GM23338 (cell line): ENCODE measurements around the gene BBLN. TPM values are rescaled to one million over a fixed set of nuclear protein-coding genes. Genes with fewer than 3 reads are reported as not detected.

Source experiments
- ATAC-seq: fragments of 200-7000 bp; cut with Tn5 transposase; 3 replicates; pipeline ENCODE4 v1.9.1; 2020
- DNase-seq: peaks from one replicate; pipeline ENCODE4 v3.0.0-alpha.2; 2015; ENCODE audit warnings: low spot score
- H2AFZ ChIP-seq: fragments of 200-600 bp; sonication (generic); 2 replicates; pipeline ENCODE4 v1.8.0; 2016; ENCODE audit warnings: antibody characterized with exemption, mild to moderate bottlenecking, moderate library complexity
- H3F3A ChIP-seq: fragments of 200-600 bp; sonication (generic); replicated peaks from 2 replicates; pipeline ENCODE4 v1.8.0; 2017; ENCODE audit warnings: antibody characterized with exemption, mixed run types, low read depth
- H3K27ac ChIP-seq: fragments of 200-600 bp; sonication (generic); 2 replicates; pipeline ENCODE4 v1.6.1; 2016; ENCODE audit warnings: low read depth
- H3K27me3 ChIP-seq: fragments of 200-600 bp; sonication (generic); 2 replicates; pipeline ENCODE4 v1.8.0; 2016; ENCODE audit warnings: mild to moderate bottlenecking, mixed run types, moderate library complexity; ENCODE audit not compliant: insufficient read depth
- H3K36me3 ChIP-seq: fragments of 200-600 bp; sonication (generic); 2 replicates; pipeline ENCODE4 v1.8.0; 2016; ENCODE audit warnings: mild to moderate bottlenecking; ENCODE audit not compliant: insufficient read depth
- H3K4me1 ChIP-seq: fragments of 200-600 bp; sonication (generic); 2 replicates; pipeline ENCODE4 v1.8.0; 2016; ENCODE audit warnings: mild to moderate bottlenecking, moderate library complexity; ENCODE audit not compliant: insufficient read depth
- H3K4me2 ChIP-seq: fragments of 200-600 bp; sonication (generic); 2 replicates; pipeline ENCODE4 v1.7.1; 2017; ENCODE audit warnings: mixed run types
- H3K4me3 ChIP-seq: fragments of 200-600 bp; sonication (generic); 2 replicates; pipeline ENCODE4 v1.6.1; 2016; ENCODE audit warnings: mixed run types
- H3K79me2 ChIP-seq: fragments of 200-600 bp; sonication (generic); replicated peaks from 2 replicates; pipeline ENCODE4 v1.8.0; 2017; ENCODE audit warnings: mild to moderate bottlenecking; ENCODE audit not compliant: insufficient read depth
- H3K9me2 ChIP-seq: fragments of 200-600 bp; sonication (generic); 2 replicates; pipeline ENCODE4 v1.8.0; 2017; ENCODE audit not compliant: insufficient read depth
- H4K20me1 ChIP-seq: fragments of 200-600 bp; sonication (generic); replicated peaks from 2 replicates; pipeline ENCODE4 v1.8.0; 2017; ENCODE audit warnings: mild to moderate bottlenecking; ENCODE audit not compliant: insufficient read depth
- H3K27ac Mint-ChIP-seq: 2 replicates; pipeline ENCODE4 v1.8.0; 2020; ENCODE audit warnings: inconsistent platforms, mild to moderate bottlenecking, moderate library complexity, mixed read lengths
- H3K27me3 Mint-ChIP-seq: 3 replicates; pipeline ENCODE4 v1.8.0; 2022; ENCODE audit warnings: low read depth, mild to moderate bottlenecking, moderate library complexity, mixed read lengths, inconsistent platforms; ENCODE audit not compliant: insufficient read depth, poor library complexity
- H3K36me3 Mint-ChIP-seq: 3 replicates; pipeline ENCODE4 v1.8.0; 2021; ENCODE audit warnings: low read depth, mild to moderate bottlenecking, inconsistent platforms, moderate library complexity, mixed read lengths
- H3K4me1 Mint-ChIP-seq: 3 replicates; pipeline ENCODE4 v1.8.0; 2020; ENCODE audit warnings: mild to moderate bottlenecking, inconsistent platforms, mixed read lengths
- H3K4me3 Mint-ChIP-seq: 3 replicates; pipeline ENCODE4 v1.8.0; 2021; ENCODE audit warnings: moderate library complexity, mild to moderate bottlenecking, inconsistent platforms, mixed read lengths
- H3K9me3 Mint-ChIP-seq: 3 replicates; pipeline ENCODE4 v1.8.0; 2020; ENCODE audit warnings: moderate library complexity, mild to moderate bottlenecking, inconsistent platforms, mixed read lengths
- CREB1 ChIP-seq: fragments of 250-450 bp; sonication (Bioruptor Pico); IDR thresholded peaks from 2 replicates; pipeline ENCODE4 v1.5.0; 2020; ENCODE audit warnings: low read depth, mild to moderate bottlenecking, moderate library complexity
- EZH2 ChIP-seq: fragments of 200-600 bp; sonication (generic); IDR thresholded peaks from one replicate; pipeline ENCODE4 v1.8.0; 2017; ENCODE audit warnings: antibody characterized with exemption, mild to moderate bottlenecking, low read depth; ENCODE audit not compliant: unreplicated experiment
- EZH2phosphoT487 ChIP-seq: fragments of 200-600 bp; sonication (generic); IDR thresholded peaks from one replicate; pipeline ENCODE4 v1.8.1; 2018; ENCODE audit warnings: antibody characterized with exemption; ENCODE audit not compliant: unreplicated experiment
- JUNB ChIP-seq: IDR thresholded peaks from one replicate; pipeline ENCODE4 v1.6.1; 2016; ENCODE audit warnings: antibody characterized with exemption; ENCODE audit not compliant: unreplicated experiment
- NANOG ChIP-seq: IDR thresholded peaks from 2 replicates; pipeline ENCODE4 v1.6.1; 2016; ENCODE audit warnings: antibody characterized with exemption, borderline replicate concordance
- POLR2AphosphoS5 ChIP-seq: IDR thresholded peaks from 2 replicates; pipeline ENCODE4 v1.6.1; 2016; ENCODE audit warnings: antibody characterized with exemption, low read depth
- REST ChIP-seq: IDR thresholded peaks from one replicate; pipeline ENCODE4 v1.6.1; 2018; ENCODE audit warnings: antibody characterized with exemption; ENCODE audit not compliant: unreplicated experiment
- STAT1 ChIP-seq: IDR thresholded peaks from one replicate; pipeline ENCODE4 v1.6.1; 2016; ENCODE audit warnings: antibody characterized with exemption; ENCODE audit not compliant: unreplicated experiment
- ZNF114 ChIP-seq: fragments of 250-450 bp; sonication (Bioruptor Pico); IDR thresholded peaks from 2 replicates; pipeline ENCODE4 v1.5.0; 2020; ENCODE audit warnings: mild to moderate bottlenecking, moderate library complexity
- ZNF331 ChIP-seq: fragments of 250-450 bp; sonication (Bioruptor Pico); IDR thresholded peaks from 2 replicates; pipeline ENCODE4 v1.5.0; 2020; ENCODE audit warnings: low read depth, mild to moderate bottlenecking, moderate library complexity
- polyA plus RNA-seq: library from polyadenylated mRNA; unstranded; fragments of >200 nt; fragmentation: Nextera tagmentation; extraction: Ambion mirVana; gene quantifications from 2 replicates; pipeline ENCODE4 v1.2.1, GENCODE V29; 2016
- total RNA-seq: library from RNA; depleted of rRNA; stranded (reverse); fragments of >200 nt; shearing (Covaris generic); gene quantifications from 2 replicates; pipeline ENCODE4 v1.2.3, GENCODE V29; 2014
- TF ChIP-seq, protein P1 (sequence below): fragments of 250-450 bp; sonication (Bioruptor Pico); IDR thresholded peaks from 2 replicates; pipeline ENCODE4 v1.5.0; 2020; ENCODE audit warnings: mild to moderate bottlenecking, moderate library complexity
- TF ChIP-seq, protein P2 (sequence below), 2 experiments: fragments of 200-600 bp in 1 of 2; sonication (generic) in 1 of 2; conservative IDR thresholded peaks; 2 replicates each; pipeline versions ENCODE4 v1.5.1 to v1.6.1; 2016 to 2017; ENCODE audit warnings: antibody characterized with exemption in 2 of 2, low read depth in 2 of 2, mild to moderate bottlenecking in 2 of 2, moderate library complexity in 1 of 2
- TF ChIP-seq, protein P3 (sequence below): IDR thresholded peaks from 2 replicates; pipeline ENCODE4 v1.6.1; 2016; ENCODE audit warnings: antibody characterized with exemption

BBLN gene
- total and polyA plus RNA-seq, 2 experiments from 2014 or later = 171 to 246 TPM

DNA sequence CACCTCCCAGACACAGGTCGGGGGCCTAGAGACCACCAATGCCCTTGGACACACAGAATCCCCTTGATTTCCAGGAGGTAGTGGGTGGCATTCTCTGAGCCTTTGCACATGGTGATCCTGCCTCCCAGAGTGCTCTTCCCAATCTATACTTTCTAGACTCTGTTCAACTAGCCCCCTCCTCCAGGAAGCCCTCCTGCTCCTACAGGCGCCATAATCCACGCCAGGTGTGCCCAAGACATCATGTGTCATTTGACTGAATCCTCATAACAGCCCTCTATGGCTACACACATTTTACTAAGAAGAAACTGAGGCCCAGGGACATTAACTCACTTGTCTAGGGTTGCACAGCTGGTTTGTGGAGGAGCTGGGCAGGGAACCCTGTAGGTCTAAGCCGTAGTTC is 7.1 kb downstream of the BBLN start:
- Histone ChIP-seq H3K79me2 (no peaks in the 10 kb centered on the region), H4K20me1 (0 out of 2 replicates have a peak, but pooled peaks cover 7% of the 10 kb centered on the region), H3K4me2 (no peak overlapping the region), H2AFZ (no peak overlapping the region), H3K9me2 (no peaks in the 10 kb centered on the region), H3K36me3 (0 out of 2 replicates have a peak, but pooled peaks cover 8% of the 10 kb centered on the region), H3K4me3 (no peak overlapping the region), H3F3A (0 out of 2 replicates have a peak, but pooled peaks cover 3% of the 10 kb centered on the region), H3K4me1 (no peaks in the 10 kb centered on the region), H3K27me3 (no peaks in the 10 kb centered on the region), H3K27ac (no peak overlapping the region)
- no peak overlapping the region for H3K27ac Mint-ChIP-seq
- no peak for ATAC-seq
- no peaks in the 10 kb centered on the region for H3K9me3 Mint-ChIP-seq
- H3K4me3 Mint-ChIP-seq = no peak overlapping the region
- H3K36me3 Mint-ChIP-seq = peaks cover 46% of the 10 kb centered on the region
- H3K27me3 Mint-ChIP-seq = peaks cover 6% of the 10 kb centered on the region
- TF ChIP-seq, protein P1, sequence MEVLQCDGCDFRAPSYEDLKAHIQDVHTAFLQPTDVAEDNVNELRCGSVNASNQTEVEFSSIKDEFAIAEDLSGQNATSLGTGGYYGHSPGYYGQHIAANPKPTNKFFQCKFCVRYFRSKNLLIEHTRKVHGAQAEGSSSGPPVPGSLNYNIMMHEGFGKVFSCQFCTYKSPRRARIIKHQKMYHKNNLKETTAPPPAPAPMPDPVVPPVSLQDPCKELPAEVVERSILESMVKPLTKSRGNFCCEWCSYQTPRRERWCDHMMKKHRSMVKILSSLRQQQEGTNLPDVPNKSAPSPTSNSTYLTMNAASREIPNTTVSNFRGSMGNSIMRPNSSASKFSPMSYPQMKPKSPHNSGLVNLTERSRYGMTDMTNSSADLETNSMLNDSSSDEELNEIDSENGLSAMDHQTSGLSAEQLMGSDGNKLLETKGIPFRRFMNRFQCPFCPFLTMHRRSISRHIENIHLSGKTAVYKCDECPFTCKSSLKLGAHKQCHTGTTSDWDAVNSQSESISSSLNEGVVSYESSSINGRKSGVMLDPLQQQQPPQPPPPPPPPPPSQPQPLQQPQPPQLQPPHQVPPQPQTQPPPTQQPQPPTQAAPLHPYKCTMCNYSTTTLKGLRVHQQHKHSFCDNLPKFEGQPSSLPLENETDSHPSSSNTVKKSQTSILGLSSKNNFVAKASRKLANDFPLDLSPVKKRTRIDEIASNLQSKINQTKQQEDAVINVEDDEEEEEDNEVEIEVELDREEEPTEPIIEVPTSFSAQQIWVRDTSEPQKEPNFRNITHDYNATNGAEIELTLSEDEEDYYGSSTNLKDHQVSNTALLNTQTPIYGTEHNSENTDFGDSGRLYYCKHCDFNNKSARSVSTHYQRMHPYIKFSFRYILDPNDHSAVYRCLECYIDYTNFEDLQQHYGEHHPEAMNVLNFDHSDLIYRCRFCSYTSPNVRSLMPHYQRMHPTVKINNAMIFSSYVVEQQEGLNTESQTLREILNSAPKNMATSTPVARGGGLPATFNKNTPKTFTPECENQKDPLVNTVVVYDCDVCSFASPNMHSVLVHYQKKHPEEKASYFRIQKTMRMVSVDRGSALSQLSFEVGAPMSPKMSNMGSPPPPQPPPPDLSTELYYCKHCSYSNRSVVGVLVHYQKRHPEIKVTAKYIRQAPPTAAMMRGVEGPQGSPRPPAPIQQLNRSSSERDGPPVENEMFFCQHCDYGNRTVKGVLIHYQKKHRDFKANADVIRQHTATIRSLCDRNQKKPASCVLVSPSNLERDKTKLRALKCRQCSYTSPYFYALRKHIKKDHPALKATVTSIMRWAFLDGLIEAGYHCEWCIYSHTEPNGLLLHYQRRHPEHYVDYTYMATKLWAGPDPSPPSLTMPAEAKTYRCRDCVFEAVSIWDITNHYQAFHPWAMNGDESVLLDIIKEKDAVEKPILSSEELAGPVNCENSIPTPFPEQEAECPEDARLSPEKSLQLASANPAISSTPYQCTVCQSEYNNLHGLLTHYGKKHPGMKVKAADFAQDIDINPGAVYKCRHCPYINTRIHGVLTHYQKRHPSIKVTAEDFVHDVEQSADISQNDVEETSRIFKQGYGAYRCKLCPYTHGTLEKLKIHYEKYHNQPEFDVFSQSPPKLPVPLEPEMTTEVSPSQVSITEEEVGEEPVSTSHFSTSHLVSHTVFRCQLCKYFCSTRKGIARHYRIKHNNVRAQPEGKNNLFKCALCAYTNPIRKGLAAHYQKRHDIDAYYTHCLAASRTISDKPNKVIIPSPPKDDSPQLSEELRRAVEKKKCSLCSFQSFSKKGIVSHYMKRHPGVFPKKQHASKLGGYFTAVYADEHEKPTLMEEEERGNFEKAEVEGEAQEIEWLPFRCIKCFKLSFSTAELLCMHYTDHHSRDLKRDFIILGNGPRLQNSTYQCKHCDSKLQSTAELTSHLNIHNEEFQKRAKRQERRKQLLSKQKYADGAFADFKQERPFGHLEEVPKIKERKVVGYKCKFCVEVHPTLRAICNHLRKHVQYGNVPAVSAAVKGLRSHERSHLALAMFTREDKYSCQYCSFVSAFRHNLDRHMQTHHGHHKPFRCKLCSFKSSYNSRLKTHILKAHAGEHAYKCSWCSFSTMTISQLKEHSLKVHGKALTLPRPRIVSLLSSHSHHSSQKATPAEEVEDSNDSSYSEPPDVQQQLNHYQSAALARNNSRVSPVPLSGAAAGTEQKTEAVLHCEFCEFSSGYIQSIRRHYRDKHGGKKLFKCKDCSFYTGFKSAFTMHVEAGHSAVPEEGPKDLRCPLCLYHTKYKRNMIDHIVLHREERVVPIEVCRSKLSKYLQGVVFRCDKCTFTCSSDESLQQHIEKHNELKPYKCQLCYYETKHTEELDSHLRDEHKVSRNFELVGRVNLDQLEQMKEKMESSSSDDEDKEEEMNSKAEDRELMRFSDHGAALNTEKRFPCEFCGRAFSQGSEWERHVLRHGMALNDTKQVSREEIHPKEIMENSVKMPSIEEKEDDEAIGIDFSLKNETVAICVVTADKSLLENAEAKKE (CRISPR knock-in tag) = no peak
- TF ChIP-seq JUNB (no peak), NANOG (no peak), ZNF114 (no peak), EZH2phosphoT487 (no peak), EZH2 (no peak), REST (no peak), STAT1 (no peak), ZNF331 (CRISPR knock-in tag) (no peak), POLR2AphosphoS5 (no peak), CREB1 (CRISPR knock-in tag) (no peak)
- TF ChIP-seq, protein P2, sequence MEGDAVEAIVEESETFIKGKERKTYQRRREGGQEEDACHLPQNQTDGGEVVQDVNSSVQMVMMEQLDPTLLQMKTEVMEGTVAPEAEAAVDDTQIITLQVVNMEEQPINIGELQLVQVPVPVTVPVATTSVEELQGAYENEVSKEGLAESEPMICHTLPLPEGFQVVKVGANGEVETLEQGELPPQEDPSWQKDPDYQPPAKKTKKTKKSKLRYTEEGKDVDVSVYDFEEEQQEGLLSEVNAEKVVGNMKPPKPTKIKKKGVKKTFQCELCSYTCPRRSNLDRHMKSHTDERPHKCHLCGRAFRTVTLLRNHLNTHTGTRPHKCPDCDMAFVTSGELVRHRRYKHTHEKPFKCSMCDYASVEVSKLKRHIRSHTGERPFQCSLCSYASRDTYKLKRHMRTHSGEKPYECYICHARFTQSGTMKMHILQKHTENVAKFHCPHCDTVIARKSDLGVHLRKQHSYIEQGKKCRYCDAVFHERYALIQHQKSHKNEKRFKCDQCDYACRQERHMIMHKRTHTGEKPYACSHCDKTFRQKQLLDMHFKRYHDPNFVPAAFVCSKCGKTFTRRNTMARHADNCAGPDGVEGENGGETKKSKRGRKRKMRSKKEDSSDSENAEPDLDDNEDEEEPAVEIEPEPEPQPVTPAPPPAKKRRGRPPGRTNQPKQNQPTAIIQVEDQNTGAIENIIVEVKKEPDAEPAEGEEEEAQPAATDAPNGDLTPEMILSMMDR (conservative IDR thresholded peaks at IDR 0.05; ENCODE audit: low read depth in 2 of 2) = no peak
- TF ChIP-seq, protein P3, sequence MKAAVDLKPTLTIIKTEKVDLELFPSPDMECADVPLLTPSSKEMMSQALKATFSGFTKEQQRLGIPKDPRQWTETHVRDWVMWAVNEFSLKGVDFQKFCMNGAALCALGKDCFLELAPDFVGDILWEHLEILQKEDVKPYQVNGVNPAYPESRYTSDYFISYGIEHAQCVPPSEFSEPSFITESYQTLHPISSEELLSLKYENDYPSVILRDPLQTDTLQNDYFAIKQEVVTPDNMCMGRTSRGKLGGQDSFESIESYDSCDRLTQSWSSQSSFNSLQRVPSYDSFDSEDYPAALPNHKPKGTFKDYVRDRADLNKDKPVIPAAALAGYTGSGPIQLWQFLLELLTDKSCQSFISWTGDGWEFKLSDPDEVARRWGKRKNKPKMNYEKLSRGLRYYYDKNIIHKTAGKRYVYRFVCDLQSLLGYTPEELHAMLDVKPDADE = no peak
- DNase-seq = no peak
- H3K4me1 Mint-ChIP-seq = no peaks in the 10 kb centered on the region; the same call in 2 of the 3 replicates
